Activated CD8-positive, alpha-beta memory T cell treated with anti-CD3 and anti-CD28 coated beads, Interleukin-2, amount 50 U/mL, for 48 hours (primary cell): ENCODE measurements around the gene MYH9.

Experiments
- DNase-seq: peaks from one replicate; pipeline ENCODE4 v3.0.0-alpha.2; 2020

MYH9 gene

GRCh38 chr22:36239401-36240171, 148.2 kb downstream of the MYH9 start, which contains the start of gene APOL2:
Gene APOL2 (minus strand): TSS chr22:36239527. CDS start chr22:36233162, 6,365 bp downstream.
- DNase-seq = peak; percentile 86

GRCh38 chr22:36239150-36239400, 148.7 kb downstream of the MYH9 start:
- no peak for DNase-seq

GRCh38 chr22:36238373-36239149, 149.2 kb downstream of the MYH9 start:
- DNase-seq = peak; percentile 53

GRCh38 chr22:36237462-36238372, 150.1 kb downstream of the MYH9 start:
- no peak for DNase-seq

- DNase-seq = peak; percentile 43
Observed at GRCh38 chr22:36236388-36237319, 151.1 kb downstream of the MYH9 start.

- DNase-seq = peak; percentile 12
Observed at GRCh38 chr22:36235585-36235984, 152.2 kb downstream of the MYH9 start.

- DNase-seq = peak; percentile 33
Observed at GRCh38 chr22:36234919-36235318, 152.8 kb downstream of the MYH9 start.

GRCh38 chr22:36234213-36234612, 153.6 kb downstream of the MYH9 start:
- no peak for DNase-seq

GRCh38 chr22:36233796-36234195, 154.0 kb downstream of the MYH9 start:
- DNase-seq = no peak

GRCh38 chr22:36232715-36233401, 154.9 kb downstream of the MYH9 start:
- DNase-seq = no peak
